GM23248 (cell line): ENCODE measurements around the gene HDC.

ENCODE experiments used
- EZH2 ChIP-seq: fragments of 200-600 bp; sonication (generic); IDR thresholded peaks from 2 replicates; pipeline ENCODE4 v1.6.1; 2018; ENCODE audit warnings: antibody characterized with exemption, mild to moderate bottlenecking; ENCODE audit not compliant: insufficient read depth, poor library complexity, severe bottlenecking
- EZH2phosphoT487 ChIP-seq: fragments of 200-600 bp; sonication (generic); IDR thresholded peaks from 2 replicates; pipeline ENCODE4 v1.6.1; 2018; ENCODE audit warnings: antibody characterized with exemption, moderate library complexity, mild to moderate bottlenecking, low read depth; ENCODE audit not compliant: insufficient read depth

GRCh38 chr15:50192164-50192563, 73.4 kb downstream of the HDC start:
- TF ChIP-seq EZH2: no peak
- no peak for TF ChIP-seq EZH2phosphoT487
